ENCODE results near the gene TSSK6. TPM values are rescaled to one million over a fixed set of nuclear protein-coding genes. Genes with fewer than 3 reads are reported as not detected.

Gene TSSK6
- total and polyA plus RNA-seq, 2 experiments from 2014 or later = 0.87 to 1.3 TPM

DNA sequence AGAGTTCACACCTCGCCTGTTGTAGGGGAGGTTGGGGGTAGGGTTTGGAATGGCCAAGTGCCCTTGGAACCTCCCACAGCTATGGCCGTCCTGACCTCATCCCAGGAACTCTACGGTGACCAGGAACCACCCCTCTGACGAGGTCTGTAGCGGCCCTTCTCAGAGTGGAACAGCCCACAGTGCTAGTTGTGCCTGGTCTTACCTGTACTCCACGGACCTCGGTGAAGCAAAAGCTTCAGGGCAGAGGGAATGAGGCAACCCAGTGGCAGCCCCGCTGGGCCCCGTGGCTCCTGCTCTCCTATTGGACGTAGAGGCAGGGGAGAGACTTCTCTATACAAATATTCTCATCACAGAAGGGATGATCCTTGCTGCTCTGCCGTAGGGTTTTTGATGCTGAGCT lies 7.1 kb downstream of the TSSK6 start:
- H3K79me2 ChIP-seq = no peaks in the 10 kb centered on the region
- no peak overlapping the region for H3K4me2 ChIP-seq
- H3K4me3 ChIP-seq = no peak overlapping the region
- no peak for TF ChIP-seq EZH2 (IDR thresholded peaks at IDR 0.05; ENCODE audit: borderline replicate concordance)
- no peak for DNase-seq (ENCODE audit: low spot score)
- WGBS (ENCODE audit: low lambda C conversion rate, missing lambda C conversion rate) = 94% methylated on average over 11 of the region's 11 CpGs
- H3K9me2 ChIP-seq (replicated peaks; ENCODE audit: insufficient read depth) = no peaks in the 10 kb centered on the region
- no peak overlapping the region for H2AFZ ChIP-seq
- H3K27me3 ChIP-seq = no peaks in the 10 kb centered on the region
- H4K20me1 ChIP-seq (ENCODE audit: insufficient read depth, poor library complexity, severe bottlenecking) = no peaks in the 10 kb centered on the region
- no peaks in the 10 kb centered on the region for H3K36me3 ChIP-seq (replicated peaks; ENCODE audit: insufficient read depth, low read depth)
- H3K4me1 ChIP-seq (ENCODE audit: insufficient read depth) = no peaks in the 10 kb centered on the region
- H3K27ac ChIP-seq = no peak overlapping the region
- no peaks in the 10 kb centered on the region for H3K9me3 ChIP-seq (ENCODE audit: low read depth)

DNA sequence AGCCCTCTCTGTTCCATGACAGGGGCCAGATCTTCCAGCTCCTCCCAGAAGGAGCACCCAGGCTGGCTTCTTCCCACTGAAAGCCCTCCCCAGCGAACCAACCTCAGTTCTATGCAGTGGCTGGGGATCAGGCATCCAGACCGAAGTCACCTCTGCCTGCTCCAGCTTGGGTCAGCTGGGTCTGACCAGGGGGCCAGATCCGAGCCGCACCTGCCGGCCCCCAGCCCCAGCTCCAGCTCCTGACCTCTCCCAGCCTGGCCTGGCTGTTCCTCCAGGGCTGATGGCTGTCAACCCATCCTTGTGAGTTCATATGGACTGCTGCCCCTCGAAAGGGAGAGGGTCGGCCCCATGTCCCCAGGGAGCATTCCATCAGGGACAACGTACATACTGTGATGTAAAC lies 8.0 kb downstream of the TSSK6 start:
- Histone ChIP-seq H3K4me3 (no peak overlapping the region), H3K9me3 (ENCODE audit: low read depth) (no peaks in the 10 kb centered on the region), H3K9me2 (replicated peaks; ENCODE audit: insufficient read depth) (no peaks in the 10 kb centered on the region), H2AFZ (no peak overlapping the region), H3K36me3 (replicated peaks; ENCODE audit: insufficient read depth, low read depth) (no peaks in the 10 kb centered on the region), H3K4me2 (no peak overlapping the region), H4K20me1 (ENCODE audit: insufficient read depth, poor library complexity, severe bottlenecking) (no peaks in the 10 kb centered on the region), H3K79me2 (no peaks in the 10 kb centered on the region), H3K27ac (no peak overlapping the region), H3K27me3 (no peaks in the 10 kb centered on the region), H3K4me1 (ENCODE audit: insufficient read depth) (no peaks in the 10 kb centered on the region)
- DNase-seq (ENCODE audit: low spot score) = no peak
- TF ChIP-seq EZH2 (IDR thresholded peaks at IDR 0.05; ENCODE audit: borderline replicate concordance) = no peak
- no peak for TF ChIP-seq EZH2phosphoT487 (IDR thresholded peaks at IDR 0.05; ENCODE audit: low read depth, severe bottlenecking, unreplicated experiment)
- TF ChIP-seq, protein P1, sequence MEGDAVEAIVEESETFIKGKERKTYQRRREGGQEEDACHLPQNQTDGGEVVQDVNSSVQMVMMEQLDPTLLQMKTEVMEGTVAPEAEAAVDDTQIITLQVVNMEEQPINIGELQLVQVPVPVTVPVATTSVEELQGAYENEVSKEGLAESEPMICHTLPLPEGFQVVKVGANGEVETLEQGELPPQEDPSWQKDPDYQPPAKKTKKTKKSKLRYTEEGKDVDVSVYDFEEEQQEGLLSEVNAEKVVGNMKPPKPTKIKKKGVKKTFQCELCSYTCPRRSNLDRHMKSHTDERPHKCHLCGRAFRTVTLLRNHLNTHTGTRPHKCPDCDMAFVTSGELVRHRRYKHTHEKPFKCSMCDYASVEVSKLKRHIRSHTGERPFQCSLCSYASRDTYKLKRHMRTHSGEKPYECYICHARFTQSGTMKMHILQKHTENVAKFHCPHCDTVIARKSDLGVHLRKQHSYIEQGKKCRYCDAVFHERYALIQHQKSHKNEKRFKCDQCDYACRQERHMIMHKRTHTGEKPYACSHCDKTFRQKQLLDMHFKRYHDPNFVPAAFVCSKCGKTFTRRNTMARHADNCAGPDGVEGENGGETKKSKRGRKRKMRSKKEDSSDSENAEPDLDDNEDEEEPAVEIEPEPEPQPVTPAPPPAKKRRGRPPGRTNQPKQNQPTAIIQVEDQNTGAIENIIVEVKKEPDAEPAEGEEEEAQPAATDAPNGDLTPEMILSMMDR (IDR thresholded peaks at IDR 0.05; ENCODE audit: poor library complexity) = no peak
- 98% methylated on average over 8 of the region's 8 CpGs for WGBS (ENCODE audit: low lambda C conversion rate, missing lambda C conversion rate)

DNA sequence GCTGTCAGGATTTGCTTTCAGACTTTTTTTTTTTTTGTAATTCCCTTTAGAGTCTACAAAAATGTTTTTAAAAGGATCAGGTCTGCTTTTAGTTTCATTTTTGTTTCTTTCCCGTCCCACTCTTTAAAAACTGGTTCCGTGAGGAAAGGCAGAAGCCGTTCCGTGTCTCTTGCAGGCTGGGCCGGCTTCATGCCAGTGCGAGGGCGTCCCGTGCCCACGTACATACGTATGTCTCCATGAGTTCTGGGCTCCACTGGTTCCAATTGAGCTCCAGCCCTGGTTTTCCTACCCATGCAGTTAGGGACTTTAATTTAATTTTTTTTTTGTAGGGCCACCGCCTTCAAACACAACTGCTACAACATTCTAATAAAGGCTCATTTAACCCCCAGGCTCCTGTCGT lies 8.8 kb downstream of the TSSK6 start:
- no peaks in the 10 kb centered on the region for H3K4me1 ChIP-seq (ENCODE audit: insufficient read depth)
- no peak overlapping the region for H3K4me3 ChIP-seq
- TF ChIP-seq EZH2phosphoT487 (IDR thresholded peaks at IDR 0.05; ENCODE audit: low read depth, severe bottlenecking, unreplicated experiment) (no peak), EZH2 (IDR thresholded peaks at IDR 0.05; ENCODE audit: borderline replicate concordance) (no peak)
- TF ChIP-seq, protein P1 (IDR thresholded peaks at IDR 0.05; ENCODE audit: poor library complexity) = no peak
- H3K9me2 ChIP-seq (replicated peaks; ENCODE audit: insufficient read depth) = no peaks in the 10 kb centered on the region
- no peaks in the 10 kb centered on the region for H3K79me2 ChIP-seq
- no peaks in the 10 kb centered on the region for H3K9me3 ChIP-seq (ENCODE audit: low read depth)
- no peak for DNase-seq (ENCODE audit: low spot score)
- H3K27ac ChIP-seq = no peak overlapping the region
- no peak overlapping the region for H2AFZ ChIP-seq
- no peaks in the 10 kb centered on the region for H3K27me3 ChIP-seq
- no peak overlapping the region for H3K4me2 ChIP-seq
- WGBS (ENCODE audit: low lambda C conversion rate, missing lambda C conversion rate) = 96% methylated on average over 12 of the region's 12 CpGs
- no peaks in the 10 kb centered on the region for H4K20me1 ChIP-seq (ENCODE audit: insufficient read depth, poor library complexity, severe bottlenecking)
- H3K36me3 ChIP-seq (replicated peaks; ENCODE audit: insufficient read depth, low read depth) = no peaks in the 10 kb centered on the region

DNA sequence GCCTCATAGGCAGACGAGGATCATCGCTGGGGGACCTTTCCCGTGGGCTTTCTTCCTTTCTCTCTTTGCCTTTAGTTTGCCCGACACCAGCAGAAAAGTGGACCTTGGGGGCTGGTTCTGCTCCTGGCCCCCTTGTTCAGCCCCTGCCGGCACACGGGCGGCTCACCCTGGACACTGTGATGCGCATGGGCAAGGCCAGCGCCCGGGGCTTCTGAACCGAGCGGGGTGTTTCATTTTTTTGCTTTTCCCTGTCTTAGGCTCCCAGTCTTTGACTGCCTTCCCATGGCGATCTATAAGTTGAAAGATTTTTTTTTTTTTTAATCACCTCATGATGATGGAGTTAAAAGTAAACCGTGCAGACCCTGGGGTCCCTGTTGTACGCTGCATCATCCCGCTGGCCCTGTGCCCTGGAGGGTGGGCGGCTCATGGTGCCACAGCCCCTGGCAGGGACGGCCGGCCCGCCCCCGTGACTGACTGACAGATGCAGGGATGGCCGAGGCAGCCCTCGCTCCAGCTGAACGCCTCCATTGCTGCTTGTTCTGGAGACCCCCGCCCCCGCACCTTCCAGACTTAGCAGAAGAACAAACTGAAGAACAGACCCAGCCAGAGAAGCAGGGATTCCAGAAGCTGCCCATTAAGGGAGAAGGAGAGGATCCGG lies 9.6 kb downstream of the TSSK6 start:
- Histone ChIP-seq H3K36me3 (replicated peaks; ENCODE audit: insufficient read depth, low read depth) (no peaks in the 10 kb centered on the region), H4K20me1 (ENCODE audit: insufficient read depth, poor library complexity, severe bottlenecking) (no peaks in the 10 kb centered on the region), H3K79me2 (no peaks in the 10 kb centered on the region), H3K4me3 (no peak overlapping the region), H3K9me2 (replicated peaks; ENCODE audit: insufficient read depth) (no peaks in the 10 kb centered on the region), H3K4me2 (no peak overlapping the region), H3K27ac (no peak overlapping the region), H3K9me3 (ENCODE audit: low read depth) (no peaks in the 10 kb centered on the region), H2AFZ (no peak overlapping the region), H3K4me1 (ENCODE audit: insufficient read depth) (no peaks in the 10 kb centered on the region), H3K27me3 (no peaks in the 10 kb centered on the region)
- no peak for DNase-seq (ENCODE audit: low spot score)
- WGBS (ENCODE audit: low lambda C conversion rate, missing lambda C conversion rate) = 96% methylated on average over 27 of the region's 27 CpGs
- no peak for TF ChIP-seq EZH2 (IDR thresholded peaks at IDR 0.05; ENCODE audit: borderline replicate concordance)
- no peak for TF ChIP-seq EZH2phosphoT487 (IDR thresholded peaks at IDR 0.05; ENCODE audit: low read depth, severe bottlenecking, unreplicated experiment)

Measured in hepatocyte (in vitro differentiated cells).